ENCODE measurements around the gene CERS5. TPM values are rescaled to one million over a fixed set of nuclear protein-coding genes. Genes with fewer than 3 reads are reported as not detected.

CERS5 gene
- total and polyA plus RNA-seq, 10 of the 15 experiments (the other 5 are each of a cell fraction or from before 2014, with no cell fraction given): 6.8 to 50.1 (median 31.8) TPM

DNA sequence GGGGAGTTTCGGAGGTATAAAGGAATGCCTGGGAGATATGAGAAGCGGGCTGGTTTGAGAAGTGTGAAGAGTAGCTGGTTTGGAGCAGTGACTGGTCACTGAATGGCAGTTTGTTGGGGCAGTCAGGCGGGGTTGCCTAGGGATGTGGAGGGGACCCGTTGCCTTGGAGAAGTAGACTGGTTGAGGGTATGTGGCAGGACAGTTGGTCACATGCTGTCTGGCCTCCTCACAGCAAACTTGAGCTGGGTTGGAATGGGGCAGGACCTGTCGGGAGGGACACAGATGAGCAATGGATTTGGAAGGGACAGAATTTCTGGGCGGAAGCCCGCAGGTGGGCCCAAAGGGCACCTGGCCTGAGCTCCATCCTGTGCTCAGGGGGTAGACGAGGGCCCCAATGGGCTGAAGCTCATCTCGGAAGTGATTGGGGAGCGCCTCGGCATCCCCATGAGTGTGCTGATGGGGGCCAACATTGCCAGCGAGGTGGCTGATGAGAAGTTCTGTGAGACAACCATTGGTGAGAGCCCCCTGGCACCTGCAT, 61.2 kb downstream of the CERS5 start:
- Histone ChIP-seq H3K27ac (ENCODE audit: control insufficient read depth, insufficient read depth) (no peak overlapping the region), H3K36me3 (ENCODE audit: control insufficient read depth in 2 of 2, insufficient read depth in 2 of 2, low read length in 1 of 2) (peaks cover 0 to 4% of the 10 kb centered on the region in 2 experiments; a peak in 2 of 4 replicates), H3K9me3 (replicated peaks; ENCODE audit: control insufficient read depth, insufficient read depth, low read length) (no peaks in the 10 kb centered on the region), H3K4me3 (no peak overlapping the region), H3K9ac (ENCODE audit: control insufficient read depth, insufficient read depth, low read length) (no peak overlapping the region), H3K79me2 (ENCODE audit: control insufficient read depth, insufficient read depth, low read length) (no peaks in the 10 kb centered on the region), H3K4me2 (ENCODE audit: control insufficient read depth, insufficient read depth) (no peak overlapping the region), H4K20me1 (ENCODE audit: control insufficient read depth, insufficient read depth) (no peaks in the 10 kb centered on the region), H2AFZ (ENCODE audit: control insufficient read depth, low read depth, low read length) (no peak overlapping the region), H3K4me1 (ENCODE audit: control insufficient read depth, insufficient read depth, low read length) (peaks cover 15% of the 10 kb centered on the region), H3K27me3 (replicated peaks in 1 of 2; ENCODE audit: control insufficient read depth in 2 of 2, insufficient read depth in 2 of 2, low read length in 1 of 2) (no peaks in the 10 kb centered on the region)
- DNase-seq (ENCODE audit: low read depth, low spot score) (no peak), ATAC-seq (no peak), FAIRE-seq (no peak)
- 64% methylated on average over 12 of the region's 12 CpGs for WGBS (ENCODE audit: insufficient coverage, insufficient replicate concordance, low lambda C conversion rate, missing lambda C conversion rate)
- in situ Hi-C loops (cut with MboI) (no loop called here), intact Hi-C loops (cut with micrococcal nuclease; ENCODE audit: unreplicated experiment) (no loop called here)
- no TSS peak for BruUV-seq (replicated peaks)
- ChIA-PET POLR2A (no interaction called here), RAD21 (ENCODE audit: unreplicated experiment) (no interaction called here), CTCF (interaction anchor here (0.8 to 13.0 kb wide), 2 partner anchors 17 to 63 kb away, joined by 4 to 257 read pairs; partner anchors contain the start of gene CERS5), SMC1A (ENCODE audit: uncharacterized antibody, unreplicated experiment) (no interaction called here)
- no peak for TF ChIP-seq GATAD2B (conservative IDR thresholded peaks at IDR 0.05; ENCODE audit: low read depth)
- no peak for TF ChIP-seq ZBTB33 (IDR thresholded peaks at IDR 0.05)
- TF ChIP-seq NFYB (IDR thresholded peaks at IDR 0.05; ENCODE audit: insufficient read depth, low read depth, low read length): no peak
- no peak for TF ChIP-seq RAD51 (IDR thresholded peaks at IDR 0.05)
- TF ChIP-seq HDAC2 (IDR thresholded peaks at IDR 0.05): no peak
- TF ChIP-seq, protein P1, sequence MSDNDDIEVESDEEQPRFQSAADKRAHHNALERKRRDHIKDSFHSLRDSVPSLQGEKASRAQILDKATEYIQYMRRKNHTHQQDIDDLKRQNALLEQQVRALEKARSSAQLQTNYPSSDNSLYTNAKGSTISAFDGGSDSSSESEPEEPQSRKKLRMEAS (IDR thresholded peaks at IDR 0.05; ENCODE audit: low read depth, low read length): no peak
- no peak for TF ChIP-seq CHD4 (IDR thresholded peaks at IDR 0.05)
- TF ChIP-seq CBX3 (IDR thresholded peaks at IDR 0.05; ENCODE audit: borderline replicate concordance, low read depth): no peak
- TF ChIP-seq MLLT1 (IDR thresholded peaks at IDR 0.05): no peak
- no peak for TF ChIP-seq CHD1 (IDR thresholded peaks at IDR 0.05; ENCODE audit: low read depth, low read length)
- TF ChIP-seq FOXK2 (IDR thresholded peaks at IDR 0.05): no peak
- TF ChIP-seq, protein P2, sequence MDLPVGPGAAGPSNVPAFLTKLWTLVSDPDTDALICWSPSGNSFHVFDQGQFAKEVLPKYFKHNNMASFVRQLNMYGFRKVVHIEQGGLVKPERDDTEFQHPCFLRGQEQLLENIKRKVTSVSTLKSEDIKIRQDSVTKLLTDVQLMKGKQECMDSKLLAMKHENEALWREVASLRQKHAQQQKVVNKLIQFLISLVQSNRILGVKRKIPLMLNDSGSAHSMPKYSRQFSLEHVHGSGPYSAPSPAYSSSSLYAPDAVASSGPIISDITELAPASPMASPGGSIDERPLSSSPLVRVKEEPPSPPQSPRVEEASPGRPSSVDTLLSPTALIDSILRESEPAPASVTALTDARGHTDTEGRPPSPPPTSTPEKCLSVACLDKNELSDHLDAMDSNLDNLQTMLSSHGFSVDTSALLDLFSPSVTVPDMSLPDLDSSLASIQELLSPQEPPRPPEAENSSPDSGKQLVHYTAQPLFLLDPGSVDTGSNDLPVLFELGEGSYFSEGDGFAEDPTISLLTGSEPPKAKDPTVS (IDR thresholded peaks at IDR 0.05; ENCODE audit: low read depth, low read length): no peak
